ENCODE measurements around the gene SORL1-AS1.

Gene SORL1-AS1

GRCh38 chr11:121441521-121441920 is 11.2 kb downstream of the SORL1-AS1 start:
- no peak for DNase-seq
- 100% methylated on average over 1 of the region's 2 CpGs for WGBS (ENCODE audit: insufficient coverage, low lambda C conversion rate)
- Histone ChIP-seq H3K27me3 (ENCODE audit: control insufficient read depth, insufficient read depth, low read length) (no peaks in the 10 kb centered on the region), H3K4me3 (ENCODE audit: low read length) (no peak overlapping the region), H3K9me3 (ENCODE audit: control insufficient read depth, low read depth, low read length) (no peaks in the 10 kb centered on the region), H3K36me3 (ENCODE audit: control insufficient read depth, insufficient read depth, low read length) (no peaks in the 10 kb centered on the region), H3K4me1 (ENCODE audit: control insufficient read depth, insufficient read depth, low read length) (peaks cover 9% of the 10 kb centered on the region), H3K27ac (ENCODE audit: low read length) (no peak overlapping the region)

- Histone ChIP-seq H3K27ac (ENCODE audit: low read length) (no peak overlapping the region), H3K4me3 (ENCODE audit: low read length) (no peak overlapping the region), H3K9me3 (ENCODE audit: control insufficient read depth, low read depth, low read length) (no peaks in the 10 kb centered on the region), H3K4me1 (ENCODE audit: control insufficient read depth, insufficient read depth, low read length) (peaks cover 15% of the 10 kb centered on the region), H3K36me3 (ENCODE audit: control insufficient read depth, insufficient read depth, low read length) (no peaks in the 10 kb centered on the region), H3K27me3 (ENCODE audit: control insufficient read depth, insufficient read depth, low read length) (no peaks in the 10 kb centered on the region)
- DNase-seq: no peak
These were observed 13.0 kb downstream of the SORL1-AS1 start for GRCh38 chr11:121439759-121440158.

- Histone ChIP-seq H3K4me3 (ENCODE audit: low read length) (no peak overlapping the region), H3K27me3 (ENCODE audit: control insufficient read depth, insufficient read depth, low read length) (no peaks in the 10 kb centered on the region), H3K4me1 (ENCODE audit: control insufficient read depth, insufficient read depth, low read length) (peaks cover 16% of the 10 kb centered on the region), H3K36me3 (ENCODE audit: control insufficient read depth, insufficient read depth, low read length) (no peaks in the 10 kb centered on the region), H3K27ac (ENCODE audit: low read length) (no peak overlapping the region), H3K9me3 (ENCODE audit: control insufficient read depth, low read depth, low read length) (no peaks in the 10 kb centered on the region)
- whole genome bisulfite sequencing (ENCODE audit: insufficient coverage, low lambda C conversion rate): 81% methylated on average over 2 of the region's 4 CpGs
- DNase-seq: no peak
These were observed 13.4 kb downstream of the SORL1-AS1 start for GRCh38 chr11:121439337-121439736.

- Histone ChIP-seq H3K4me3 (ENCODE audit: low read length) (no peak overlapping the region), H3K36me3 (ENCODE audit: control insufficient read depth, insufficient read depth, low read length) (no peaks in the 10 kb centered on the region), H3K9me3 (ENCODE audit: control insufficient read depth, low read depth, low read length) (no peaks in the 10 kb centered on the region), H3K27ac (ENCODE audit: low read length) (no peak overlapping the region), H3K27me3 (ENCODE audit: control insufficient read depth, insufficient read depth, low read length) (no peaks in the 10 kb centered on the region), H3K4me1 (ENCODE audit: control insufficient read depth, insufficient read depth, low read length) (peaks cover 18% of the 10 kb centered on the region)
- no peak for DNase-seq
- 93% methylated on average over 3 of the region's 4 CpGs for WGBS (ENCODE audit: insufficient coverage, low lambda C conversion rate)
These were observed 15.1 kb downstream of the SORL1-AS1 start for GRCh38 chr11:121437686-121438078.

- H3K27me3 ChIP-seq (ENCODE audit: control insufficient read depth, insufficient read depth, low read length): no peaks in the 10 kb centered on the region
- peaks cover 18% of the 10 kb centered on the region for H3K4me1 ChIP-seq (ENCODE audit: control insufficient read depth, insufficient read depth, low read length)
- H3K36me3 ChIP-seq (ENCODE audit: control insufficient read depth, insufficient read depth, low read length): no peaks in the 10 kb centered on the region
- DNase-seq: no peak
- no peaks in the 10 kb centered on the region for H3K9me3 ChIP-seq (ENCODE audit: control insufficient read depth, low read depth, low read length)
- no peak overlapping the region for H3K27ac ChIP-seq (ENCODE audit: low read length)
- no peak overlapping the region for H3K4me3 ChIP-seq (ENCODE audit: low read length)
These were observed 15.6 kb downstream of the SORL1-AS1 start for GRCh38 chr11:121437018-121437685.

- Histone ChIP-seq H3K4me1 (ENCODE audit: control insufficient read depth, insufficient read depth, low read length) (peaks cover 18% of the 10 kb centered on the region), H3K4me3 (ENCODE audit: low read length) (no peak overlapping the region), H3K27me3 (ENCODE audit: control insufficient read depth, insufficient read depth, low read length) (no peaks in the 10 kb centered on the region), H3K36me3 (ENCODE audit: control insufficient read depth, insufficient read depth, low read length) (no peaks in the 10 kb centered on the region), H3K27ac (ENCODE audit: low read length) (peak overlapping the region; percentile 44), H3K9me3 (ENCODE audit: control insufficient read depth, low read depth, low read length) (no peaks in the 10 kb centered on the region)
- WGBS (ENCODE audit: insufficient coverage, low lambda C conversion rate): no CpG with 5 or more reads among the region's 3 CpGs
- DNase-seq: peak in 1 of 2 donors; percentile 74
These were observed 16.9 kb downstream of the SORL1-AS1 start for GRCh38 chr11:121435551-121436511.

- no CpG with 5 or more reads among the region's 4 CpGs for WGBS (ENCODE audit: insufficient coverage, low lambda C conversion rate)
- H3K27me3 ChIP-seq (ENCODE audit: control insufficient read depth, insufficient read depth, low read length): no peaks in the 10 kb centered on the region
- no peaks in the 10 kb centered on the region for H3K9me3 ChIP-seq (ENCODE audit: control insufficient read depth, low read depth, low read length)
- DNase-seq: no peak
- no peak overlapping the region for H3K4me3 ChIP-seq (ENCODE audit: low read length)
- H3K36me3 ChIP-seq (ENCODE audit: control insufficient read depth, insufficient read depth, low read length): no peaks in the 10 kb centered on the region
- peaks cover 18% of the 10 kb centered on the region for H3K4me1 ChIP-seq (ENCODE audit: control insufficient read depth, insufficient read depth, low read length)
- H3K27ac ChIP-seq (ENCODE audit: low read length): peak overlapping the region; percentile 44
These were observed 17.6 kb downstream of the SORL1-AS1 start for GRCh38 chr11:121435132-121435531.

- WGBS (ENCODE audit: insufficient coverage, low lambda C conversion rate): no CpG with 5 or more reads among the region's 4 CpGs
- Histone ChIP-seq H3K27ac (ENCODE audit: low read length) (no peak overlapping the region), H3K27me3 (ENCODE audit: control insufficient read depth, insufficient read depth, low read length) (peaks cover under 1% of the 10 kb centered on the region), H3K4me3 (ENCODE audit: low read length) (no peak overlapping the region), H3K9me3 (ENCODE audit: control insufficient read depth, low read depth, low read length) (no peaks in the 10 kb centered on the region), H3K36me3 (ENCODE audit: control insufficient read depth, insufficient read depth, low read length) (no peaks in the 10 kb centered on the region), H3K4me1 (ENCODE audit: control insufficient read depth, insufficient read depth, low read length) (peaks cover 20% of the 10 kb centered on the region)
- no peak for DNase-seq
These were observed 20.8 kb downstream of the SORL1-AS1 start for GRCh38 chr11:121431820-121432526.

- Histone ChIP-seq H3K36me3 (ENCODE audit: control insufficient read depth, insufficient read depth, low read length) (no peaks in the 10 kb centered on the region), H3K9me3 (ENCODE audit: control insufficient read depth, low read depth, low read length) (no peaks in the 10 kb centered on the region), H3K27ac (ENCODE audit: low read length) (no peak overlapping the region), H3K4me1 (ENCODE audit: control insufficient read depth, insufficient read depth, low read length) (peaks cover 4% of the 10 kb centered on the region), H3K27me3 (ENCODE audit: control insufficient read depth, insufficient read depth, low read length) (peaks cover 2% of the 10 kb centered on the region), H3K4me3 (ENCODE audit: low read length) (no peak overlapping the region)
- DNase-seq: no peak
- 23% methylated on average over 2 of the region's 3 CpGs for WGBS (ENCODE audit: insufficient coverage, low lambda C conversion rate)
These were observed 23.2 kb downstream of the SORL1-AS1 start for GRCh38 chr11:121429556-121429955.

- Histone ChIP-seq H3K27me3 (ENCODE audit: control insufficient read depth, insufficient read depth, low read length) (peaks cover 2% of the 10 kb centered on the region), H3K36me3 (ENCODE audit: control insufficient read depth, insufficient read depth, low read length) (no peaks in the 10 kb centered on the region), H3K4me3 (ENCODE audit: low read length) (no peak overlapping the region), H3K4me1 (ENCODE audit: control insufficient read depth, insufficient read depth, low read length) (peaks cover 2% of the 10 kb centered on the region), H3K27ac (ENCODE audit: low read length) (no peak overlapping the region), H3K9me3 (ENCODE audit: control insufficient read depth, low read depth, low read length) (no peaks in the 10 kb centered on the region)
- DNase-seq: no peak
- WGBS (ENCODE audit: insufficient coverage, low lambda C conversion rate): 33% methylated on average over 3 of the region's 8 CpGs
These were observed 25.4 kb downstream of the SORL1-AS1 start for GRCh38 chr11:121427400-121427744.
